ENCODE measurements around the gene ANKRD49.
"Not testable (repeated sequence)": the region's sequence is repeated elsewhere in the genome, so short reads cannot be mapped to it uniquely, and the experiment has no call there.

Gene ANKRD49

DNA sequence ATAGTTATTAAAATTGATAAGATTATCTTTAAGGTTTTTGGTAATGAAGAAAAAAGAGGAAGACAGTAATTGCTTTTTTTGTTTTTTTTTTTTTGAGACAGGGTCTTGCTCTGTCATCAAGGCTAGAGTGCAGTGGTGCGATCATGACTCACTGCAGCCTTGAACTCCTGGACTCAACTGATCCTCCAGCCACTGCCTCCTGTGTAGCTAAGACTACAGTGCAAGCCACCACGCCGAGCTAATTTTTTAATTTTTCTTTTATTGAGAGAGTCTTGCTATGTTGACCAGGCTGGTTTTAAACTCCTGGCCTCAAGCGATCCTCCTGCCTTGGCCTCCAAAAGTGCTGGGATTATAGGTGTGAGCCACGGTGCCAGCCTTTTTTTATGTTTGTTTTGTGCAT is 12.7 kb downstream of the ANKRD49 start:
- not testable (repeated sequence) for DNase-seq (ENCODE audit: low spot score)

DNA sequence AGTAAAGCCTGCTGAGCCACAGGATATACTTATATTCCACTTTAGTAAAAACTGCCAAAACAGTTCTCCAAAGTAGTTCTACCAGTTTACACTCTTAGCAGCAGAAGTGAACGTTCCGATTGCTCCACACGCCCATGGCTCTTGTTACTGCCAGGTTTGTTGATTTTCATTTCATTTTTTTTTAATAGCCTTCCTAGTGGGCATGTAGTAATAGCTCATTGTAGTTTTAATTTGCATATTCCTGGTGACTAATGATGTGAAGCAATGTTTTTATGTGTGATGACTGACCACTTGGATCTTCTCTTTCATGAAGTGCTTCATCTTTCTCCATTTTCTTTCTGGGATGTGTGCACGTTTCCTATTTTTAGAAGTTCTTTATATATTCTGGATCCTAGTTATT is 13.7 kb downstream of the ANKRD49 start:
- DNase-seq (ENCODE audit: low spot score), result no peak

DNA sequence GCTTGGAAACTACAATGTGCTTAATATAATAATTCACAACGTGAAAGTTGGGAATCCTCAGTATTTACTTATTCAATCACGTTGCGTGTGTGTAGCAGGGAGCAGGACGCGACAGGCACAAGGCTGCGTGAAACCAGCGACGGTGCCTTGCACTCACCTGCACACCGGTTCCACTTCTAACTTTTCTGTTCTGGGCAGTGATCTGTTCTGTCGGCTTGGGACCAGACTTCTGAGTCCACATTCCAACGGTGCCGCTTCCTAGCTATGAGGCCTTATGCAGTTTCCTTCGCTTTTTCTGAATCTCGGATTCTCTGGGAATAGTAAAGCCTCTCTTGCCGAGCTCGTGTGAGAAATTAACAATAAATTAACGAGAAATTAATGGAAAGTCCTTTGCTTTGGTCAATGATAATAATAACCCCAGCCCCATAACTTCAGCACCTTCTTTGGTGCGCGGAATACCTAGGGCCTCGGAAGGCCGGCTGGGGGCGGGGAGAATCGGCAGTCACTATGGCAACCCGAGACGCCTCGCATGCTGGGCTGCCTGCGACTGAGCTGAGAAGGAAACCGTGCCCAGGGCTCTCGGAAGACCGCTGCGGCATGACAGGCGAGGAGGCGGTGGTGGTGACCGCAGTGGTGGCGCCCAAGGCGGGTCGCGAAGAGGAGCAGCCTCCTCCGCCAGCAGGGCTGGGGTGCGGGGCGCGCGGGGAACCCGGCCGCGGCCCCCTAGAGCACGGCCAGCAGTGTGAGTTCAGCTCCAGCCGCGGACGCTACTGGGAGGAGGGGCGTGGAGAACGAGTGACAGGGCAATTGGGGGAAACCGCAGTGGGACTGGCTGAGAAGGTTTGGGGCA is 18.4 kb downstream of the ANKRD49 start, which contains the start of gene C11orf97:
TSS of gene C11orf97 (plus strand) at position 530 of the 850 bp plus-strand sequence. CDS start at position 598, 68 bp downstream.
- DNase-seq (ENCODE audit: low spot score), result peak; percentile 28

DNA sequence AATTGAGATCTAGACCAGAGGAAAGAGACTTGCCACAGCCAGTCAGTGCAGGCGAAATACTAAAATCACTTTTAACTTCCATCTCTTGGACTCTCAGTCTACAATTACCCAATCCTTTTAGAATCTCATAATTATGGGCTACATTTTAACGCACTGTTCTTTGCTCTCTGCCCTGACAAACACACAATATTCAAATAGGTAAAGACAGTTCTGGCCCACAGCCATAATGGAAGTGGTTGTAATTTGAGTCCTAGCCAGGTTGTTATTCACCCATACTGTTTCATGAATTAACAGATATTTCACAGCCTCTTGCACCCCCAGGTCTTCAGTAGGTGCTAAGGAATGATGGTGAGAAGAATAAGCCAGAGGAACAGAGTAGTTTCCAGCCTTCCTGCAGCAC is 19.3 kb downstream of the ANKRD49 start:
- DNase-seq (ENCODE audit: low spot score), result no peak

DNA sequence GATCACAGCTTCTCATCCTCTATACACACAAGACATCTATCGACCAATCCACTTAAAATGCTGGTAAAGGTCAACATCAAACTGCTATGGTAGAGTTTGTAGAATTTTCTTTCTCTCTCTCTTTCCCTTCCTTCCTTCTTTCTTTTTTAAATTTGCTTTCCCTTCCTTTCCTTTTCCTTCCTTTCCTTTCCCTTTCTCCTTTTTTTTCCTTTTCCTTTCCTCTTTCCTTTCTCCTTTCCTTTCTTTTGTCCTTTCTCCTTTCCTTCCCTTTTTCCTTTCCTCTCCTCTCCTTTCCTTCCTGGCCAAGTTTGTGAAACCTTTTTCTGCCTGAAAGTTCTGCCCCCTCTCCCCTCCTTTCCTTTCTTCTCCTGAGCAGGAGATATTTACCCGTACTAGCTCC is 21.6 kb downstream of the ANKRD49 start:
- DNase-seq (ENCODE audit: low spot score), result no peak

DNA sequence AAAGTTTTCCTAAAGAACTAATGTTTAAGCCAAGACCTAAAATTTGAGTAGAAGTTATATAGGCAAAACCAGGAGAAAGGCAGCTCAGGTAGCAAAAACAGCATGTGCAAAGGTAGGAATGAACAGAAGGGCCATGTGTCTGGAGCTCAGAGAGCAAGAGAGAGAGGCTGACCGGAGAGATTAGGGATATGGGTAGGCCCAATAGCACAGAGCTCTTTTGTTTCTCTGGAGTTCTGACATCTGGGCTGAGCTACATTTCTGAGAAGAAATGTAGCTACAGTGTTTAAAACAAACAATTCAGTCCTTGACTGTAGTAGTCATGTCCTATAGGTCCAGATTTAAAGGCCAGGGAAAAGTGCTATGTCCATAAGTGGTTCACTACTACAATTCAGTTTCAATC is 22.9 kb downstream of the ANKRD49 start:
- no peak for DNase-seq (ENCODE audit: low spot score)

DNA sequence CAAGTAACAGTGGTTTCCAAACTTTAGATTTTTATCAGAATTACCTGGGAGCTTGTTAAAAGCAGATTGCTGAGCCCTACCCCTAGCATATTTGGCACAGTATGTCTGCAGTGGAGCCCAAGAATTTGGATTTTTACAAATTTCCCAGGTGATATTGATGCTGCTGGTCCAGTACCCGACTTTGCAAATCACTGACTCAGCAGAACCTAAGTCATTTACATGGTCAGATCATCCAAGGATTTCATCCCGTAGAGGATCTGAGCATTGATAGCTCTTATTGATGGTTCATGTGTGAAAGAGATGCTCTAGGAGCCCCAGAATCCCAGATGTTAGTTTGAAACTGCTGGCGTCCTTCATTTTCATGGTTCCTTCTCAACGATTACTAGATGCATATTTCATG is 24.5 kb downstream of the ANKRD49 start:
- DNase-seq (ENCODE audit: low spot score), result no peak

DNA sequence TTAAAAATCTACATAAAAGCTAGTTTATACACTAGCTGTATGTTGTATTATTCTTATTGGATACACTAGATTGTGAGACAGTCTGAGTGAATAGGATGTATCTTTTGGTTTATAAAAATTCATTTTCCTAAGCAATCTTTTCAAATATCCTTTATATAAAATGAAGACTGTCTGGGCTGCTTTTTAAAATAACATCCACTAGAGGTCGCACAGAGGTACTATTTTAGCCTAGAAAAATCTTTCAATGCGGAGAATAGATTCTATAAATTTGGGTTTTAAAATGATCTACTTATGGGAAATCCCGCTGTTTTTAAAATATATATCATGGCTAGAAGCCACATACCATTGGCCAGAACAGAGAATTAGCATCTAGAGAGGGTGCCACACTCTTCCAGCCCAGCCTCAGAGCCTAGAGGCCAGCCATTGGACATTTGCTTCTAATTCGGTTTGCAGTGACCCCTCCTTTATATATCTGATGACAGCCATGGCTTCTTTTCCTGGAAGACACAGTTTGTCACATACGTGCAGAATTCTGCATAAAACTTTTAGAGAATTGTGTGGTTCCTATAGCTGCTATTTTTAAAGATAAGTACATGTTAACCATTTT is 25.8 kb downstream of the ANKRD49 start:
- peak; percentile 22 for DNase-seq (ENCODE audit: low spot score)

DNA sequence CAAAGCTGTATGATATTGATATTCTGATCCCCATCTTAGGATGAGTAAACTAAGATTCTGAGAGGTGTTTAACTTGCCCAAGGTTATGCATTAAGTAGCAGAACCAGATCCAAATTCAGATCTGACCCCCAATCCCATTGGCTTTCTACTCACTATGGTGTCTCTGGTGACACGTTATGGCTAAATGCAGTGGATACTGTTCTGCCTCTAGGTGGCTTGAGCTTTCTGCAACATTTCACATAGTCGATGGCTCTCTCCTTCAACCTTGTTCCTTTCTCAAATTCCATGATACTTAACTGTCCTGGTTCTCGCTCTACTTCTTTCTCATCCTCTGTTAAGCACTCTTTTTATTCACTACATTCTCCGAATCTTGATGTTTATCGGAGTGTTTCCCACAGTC is 27.9 kb downstream of the ANKRD49 start:
- no peak for DNase-seq (ENCODE audit: low spot score)

- no peak for DNase-seq (ENCODE audit: low spot score)
Observed at GRCh38 chr11:94524341-94524740, 30.6 kb downstream of the ANKRD49 start.

DNA sequence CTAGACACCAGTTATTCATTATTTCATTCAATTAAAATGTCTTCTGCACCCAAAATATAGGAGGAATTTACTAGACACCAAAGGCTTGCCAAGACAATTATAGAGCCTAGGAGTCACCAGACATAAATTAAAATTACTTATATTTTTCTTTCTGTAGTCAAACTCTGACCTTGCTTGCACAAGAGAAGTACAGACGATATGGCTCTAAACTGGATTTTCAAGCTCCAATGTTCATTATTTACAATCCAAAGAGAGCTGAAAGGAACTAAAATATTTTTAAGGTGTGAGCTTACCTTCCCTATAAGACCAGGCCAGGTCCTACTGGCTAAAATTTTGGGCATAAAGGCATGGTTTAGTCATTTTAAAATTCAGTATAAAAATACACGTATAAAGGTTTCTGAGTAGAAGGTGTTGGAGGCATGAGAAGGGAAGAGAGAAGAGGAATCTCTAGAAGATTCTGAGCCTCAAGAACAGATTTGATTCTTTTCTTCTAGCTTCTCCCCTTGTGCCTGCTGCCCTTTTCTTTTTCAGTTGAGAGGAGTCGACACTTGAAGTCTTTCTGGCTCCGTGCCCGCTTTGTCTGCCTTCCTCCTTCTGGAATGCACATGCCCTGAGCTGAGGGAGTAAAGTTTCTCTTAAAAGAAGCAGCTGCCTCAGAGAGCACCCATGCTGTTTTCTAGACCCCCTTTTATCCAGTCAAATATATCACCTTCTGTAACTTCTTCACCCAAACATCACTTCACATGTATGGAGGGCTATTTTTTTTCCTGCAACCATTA is 32.0 kb downstream of the ANKRD49 start:
- DNase-seq (ENCODE audit: low spot score), result no peak

GRCh38 chr11:94526645-94527438 is 33.1 kb downstream of the ANKRD49 start:
- DNase-seq (ENCODE audit: low spot score), result no peak

DNA sequence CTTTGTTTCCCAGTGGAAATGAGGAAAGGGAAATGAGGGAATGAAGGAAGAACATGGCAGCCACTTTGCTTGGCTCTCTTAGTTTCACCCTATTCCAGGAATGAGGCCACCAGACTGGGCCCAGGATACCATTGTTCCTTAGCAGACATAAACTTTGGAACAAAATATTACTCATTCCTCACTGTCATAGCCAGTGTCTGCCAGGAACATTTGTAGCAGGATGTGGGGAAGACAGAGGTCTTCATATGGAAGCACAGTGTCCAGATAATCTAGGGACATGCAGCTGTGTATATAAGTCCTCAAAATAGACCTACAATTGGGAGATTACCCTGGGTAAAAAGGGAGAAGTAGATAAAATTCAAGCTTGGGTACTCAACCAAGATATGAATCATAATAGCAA is 34.8 kb downstream of the ANKRD49 start:
- no peak for DNase-seq (ENCODE audit: low spot score)

GRCh38 chr11:94532211-94532610 is 38.4 kb downstream of the ANKRD49 start:
- no peak for DNase-seq (ENCODE audit: low spot score)

DNA sequence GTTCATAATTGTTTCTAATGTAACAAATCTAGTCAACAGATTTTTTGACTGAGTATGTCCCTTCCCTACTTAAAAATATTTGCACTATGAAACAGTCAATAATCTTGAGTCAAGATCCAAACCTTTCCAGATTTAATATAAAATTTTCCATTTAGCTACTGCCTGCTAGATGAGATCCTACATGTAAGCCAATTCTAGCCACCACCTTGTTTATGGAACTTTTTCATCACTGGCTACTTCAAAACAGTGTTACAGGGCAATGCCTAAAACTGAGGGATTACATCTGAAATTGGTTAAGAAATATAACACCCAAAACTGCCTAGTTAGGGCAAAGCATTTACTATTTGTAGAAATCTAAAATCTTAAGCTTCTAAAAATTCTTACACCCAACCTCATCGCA is 39.4 kb downstream of the ANKRD49 start:
- DNase-seq (ENCODE audit: low spot score), result no peak

- DNase-seq (ENCODE audit: low spot score), result no peak
Observed at GRCh38 chr11:94533696-94534630, 40.2 kb downstream of the ANKRD49 start.

DNA sequence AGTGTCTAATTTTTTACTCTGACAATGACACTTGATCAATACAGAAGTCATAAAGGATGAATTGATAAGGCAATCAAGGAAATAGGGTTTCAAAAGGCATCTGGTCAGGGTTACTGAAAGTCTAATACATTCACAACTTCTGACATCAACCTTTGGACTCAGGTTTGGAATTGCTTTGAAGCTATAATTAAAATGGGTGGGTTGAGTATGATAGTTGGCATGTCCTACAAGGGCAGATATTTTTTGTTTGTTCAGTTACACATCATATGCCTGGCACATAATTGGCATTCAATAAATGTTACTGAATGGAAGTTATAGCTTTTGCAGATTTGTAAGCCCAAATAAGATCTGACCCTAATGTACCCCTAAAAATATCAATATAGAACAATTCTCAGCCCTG is 42.6 kb downstream of the ANKRD49 start:
- DNase-seq (ENCODE audit: low spot score), result no peak

GRCh38 chr11:94537031-94537600 is 43.3 kb downstream of the ANKRD49 start:
- DNase-seq (ENCODE audit: low spot score), result no peak

- no peak for DNase-seq (ENCODE audit: low spot score)
Observed at GRCh38 chr11:94539420-94539819, 45.6 kb downstream of the ANKRD49 start.
